Spinal cord (tissue), 10 donors: ENCODE results near the gene AIPL1. TPM values are rescaled to one million over a fixed set of nuclear protein-coding genes. Genes with fewer than 3 reads are reported as not detected.

Experiments
- DNase-seq, 6 donors: peaks; one replicate each; pipeline versions ENCODE4 v3.0.0 to v3.0.0-alpha.2; 2013 to 2015; ENCODE audit warnings: low spot score in 6 of 6, low read depth in 4 of 6
- H3K27ac ChIP-seq: one replicate; pipeline ENCODE4 v1.5.1; 2013; ENCODE audit warnings: low read depth, low read length, control low read depth
- H3K27me3 ChIP-seq: one replicate; pipeline ENCODE4 v1.6.1; 2013; ENCODE audit warnings: low read length; ENCODE audit not compliant: control insufficient read depth, insufficient read depth
- H3K36me3 ChIP-seq: one replicate; pipeline ENCODE4 v1.6.1; 2013; ENCODE audit warnings: low read length; ENCODE audit not compliant: control insufficient read depth, insufficient read depth
- H3K4me1 ChIP-seq: one replicate; pipeline ENCODE4 v1.6.1; 2013; ENCODE audit warnings: low read length; ENCODE audit not compliant: control insufficient read depth, insufficient read depth
- H3K4me3 ChIP-seq: one replicate; pipeline ENCODE4 v1.5.1; 2013; ENCODE audit warnings: low read depth, low read length, control low read depth
- H3K9me3 ChIP-seq: one replicate; pipeline ENCODE4 v1.6.1; 2013; ENCODE audit warnings: low read length; ENCODE audit not compliant: control insufficient read depth, insufficient read depth
- WGBS: methylation state at CpG from one replicate; pipeline ENCODE4 v1.1.5; 2013; ENCODE audit warnings: missing lambda C conversion rate; ENCODE audit not compliant: insufficient coverage; 5-methylcytosine and 5-hydroxymethylcytosine counted together
- polyA plus RNA-seq, 2 donors: library from polyadenylated mRNA; unstranded; fragments of 120-200 nt; gene quantifications; one replicate each; pipeline ENCODE4 v1.2.1, GENCODE V29; 2013; ENCODE audit not compliant: insufficient read length in 2 of 2
- total RNA-seq, 2 donors: library from RNA; depleted of rRNA in 1 of 2; stranded (reverse); fragments of 120-200 nt in 1 of 2; fragments of >200 nt in 1 of 2; gene quantifications; one replicate each; pipeline versions ENCODE4 v1.2.3 to v1.2.4, GENCODE V29; 2013 to 2014
- donor health status: healthy.

The AIPL1 gene
- total and polyA plus RNA-seq, 4 donors, result 0.14 to 0.22 (median 0.16) TPM; not detected in 1

DNA sequence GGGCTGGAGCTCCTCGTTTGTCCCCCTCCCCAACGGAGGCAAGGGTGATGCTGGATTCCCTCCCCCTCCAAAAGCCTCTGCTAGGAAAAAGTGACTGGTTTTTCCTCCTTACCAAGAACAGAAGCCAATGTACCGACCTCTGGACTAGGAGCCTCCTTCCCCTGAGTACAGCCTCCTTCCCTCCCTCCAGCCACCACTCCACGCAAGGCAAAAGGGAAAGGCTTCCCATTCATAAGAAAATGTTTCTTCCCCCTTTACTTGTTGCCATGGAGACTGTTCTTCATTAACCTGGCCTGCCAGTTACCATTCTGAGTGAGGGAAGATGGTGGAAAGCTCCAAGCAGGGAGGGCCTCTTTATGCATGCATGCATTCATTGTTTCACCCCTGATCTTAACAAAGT is 5.0 kb upstream of the AIPL1 start:
- H3K36me3 ChIP-seq, result peaks cover 1% of the 10 kb centered on the region
- no peaks in the 10 kb centered on the region for H3K27me3 ChIP-seq
- DNase-seq, result peak in 3 of 6 donors; percentile 28 to 85 (median 74)
- no peaks in the 10 kb centered on the region for H3K9me3 ChIP-seq
- peaks cover 26% of the 10 kb centered on the region for H3K4me1 ChIP-seq
- no peak overlapping the region for H3K4me3 ChIP-seq
- 21% methylated on average over 4 of the region's 4 CpGs for WGBS
- H3K27ac ChIP-seq, result no peak overlapping the region

GRCh38 chr17:6437956-6438355 is 3.0 kb upstream of the AIPL1 start:
- Histone ChIP-seq H3K4me3 (no peak overlapping the region), H3K27ac (no peak overlapping the region), H3K27me3 (no peaks in the 10 kb centered on the region), H3K36me3 (no peaks in the 10 kb centered on the region), H3K4me1 (peaks cover 14% of the 10 kb centered on the region), H3K9me3 (no peaks in the 10 kb centered on the region)
- no CpG with 5 or more reads among the region's 3 CpGs for WGBS
- no peak for DNase-seq

DNA sequence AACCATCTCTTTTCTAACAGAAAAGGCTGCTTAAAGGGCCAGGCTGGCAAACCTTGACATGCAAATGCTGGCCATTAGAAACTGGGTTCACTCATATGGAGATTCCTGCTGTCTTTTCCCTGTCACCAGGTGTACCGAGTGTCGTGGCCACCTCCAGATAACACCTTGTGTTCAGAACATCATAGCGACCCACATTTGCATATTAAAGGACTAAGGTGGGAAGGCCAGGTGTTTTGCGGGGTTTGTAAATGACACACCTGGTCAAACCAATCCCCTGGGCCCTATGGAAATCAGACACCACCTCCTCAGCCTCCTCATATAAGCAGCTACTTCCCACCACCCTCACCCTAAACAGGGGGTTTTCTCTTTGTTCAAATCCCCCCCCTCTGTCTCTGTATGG is 2.5 kb upstream of the AIPL1 start:
- Histone ChIP-seq H3K4me1 (peaks cover 14% of the 10 kb centered on the region), H3K27ac (no peak overlapping the region), H3K9me3 (no peaks in the 10 kb centered on the region), H3K27me3 (no peaks in the 10 kb centered on the region), H3K36me3 (no peaks in the 10 kb centered on the region), H3K4me3 (no peak overlapping the region)
- DNase-seq, result no peak
- no CpG with 5 or more reads among the region's 4 CpGs for WGBS

DNA sequence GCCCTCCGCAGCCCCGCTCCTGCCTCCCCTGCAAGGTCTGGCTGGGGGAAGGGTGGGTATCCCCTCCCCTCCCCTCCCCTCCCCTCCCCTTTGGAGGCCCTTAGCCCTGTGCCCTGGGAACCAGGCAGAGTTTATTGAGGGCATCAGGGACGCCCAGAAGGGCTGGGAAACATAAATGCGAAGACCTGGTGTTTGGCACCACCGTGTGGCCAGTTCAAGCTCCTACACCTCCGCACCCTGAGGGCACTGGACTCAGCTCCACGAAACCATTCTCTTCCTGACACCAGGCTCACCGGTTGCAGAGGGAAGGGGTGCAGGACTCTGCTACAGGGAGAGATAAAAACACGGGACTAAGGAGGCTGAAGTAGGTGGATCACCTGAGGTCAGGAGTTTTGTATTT is 1.0 kb upstream of the AIPL1 start:
- Histone ChIP-seq H3K9me3 (no peaks in the 10 kb centered on the region), H3K4me3 (no peak overlapping the region), H3K36me3 (no peaks in the 10 kb centered on the region), H3K4me1 (peaks cover 14% of the 10 kb centered on the region), H3K27ac (no peak overlapping the region), H3K27me3 (no peaks in the 10 kb centered on the region)
- WGBS, result 6% methylated on average over 3 of the region's 9 CpGs
- DNase-seq, result peak in 3 of 6 donors; percentile 40 to 91 (median 82)

DNA sequence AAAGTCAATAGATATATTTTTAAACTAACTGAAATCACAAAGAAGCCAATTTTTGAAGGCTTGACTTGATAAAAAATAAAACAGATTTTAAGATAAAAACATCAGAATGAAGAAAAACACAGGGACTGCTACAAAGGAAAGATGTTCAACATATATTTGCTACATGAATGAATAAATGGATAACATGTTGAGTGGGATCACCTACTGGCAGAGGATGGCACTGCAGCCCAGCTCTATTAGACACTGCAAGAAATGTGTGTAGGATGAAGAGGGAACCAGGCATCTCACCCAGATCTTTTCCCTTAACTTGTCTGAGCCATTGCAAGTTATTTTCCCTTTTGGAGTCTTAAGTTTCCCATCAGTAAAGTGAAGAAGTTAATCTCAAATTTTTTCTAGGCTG is 4.2 kb downstream of the AIPL1 start:
- Histone ChIP-seq H3K27ac (no peak overlapping the region), H3K36me3 (no peaks in the 10 kb centered on the region), H3K4me3 (no peak overlapping the region), H3K4me1 (peaks cover 3% of the 10 kb centered on the region), H3K27me3 (no peaks in the 10 kb centered on the region), H3K9me3 (no peaks in the 10 kb centered on the region)
- no peak for DNase-seq

- Histone ChIP-seq H3K27ac (no peak overlapping the region), H3K4me3 (no peak overlapping the region), H3K9me3 (no peaks in the 10 kb centered on the region), H3K36me3 (no peaks in the 10 kb centered on the region), H3K27me3 (no peaks in the 10 kb centered on the region), H3K4me1 (no peaks in the 10 kb centered on the region)
- DNase-seq, result no peak
- 59% methylated on average over 6 of the region's 7 CpGs for WGBS
Measured at GRCh38 chr17:6429266-6429665, 5.7 kb downstream of the AIPL1 start.

GRCh38 chr17:6428207-6428965 is 6.5 kb downstream of the AIPL1 start:
- no peaks in the 10 kb centered on the region for H3K4me1 ChIP-seq
- no peaks in the 10 kb centered on the region for H3K9me3 ChIP-seq
- no peaks in the 10 kb centered on the region for H3K27me3 ChIP-seq
- no peak for DNase-seq
- no peaks in the 10 kb centered on the region for H3K36me3 ChIP-seq
- H3K4me3 ChIP-seq, result no peak overlapping the region
- no peak overlapping the region for H3K27ac ChIP-seq
- WGBS, result 89% methylated on average over 17 of the region's 17 CpGs

DNA sequence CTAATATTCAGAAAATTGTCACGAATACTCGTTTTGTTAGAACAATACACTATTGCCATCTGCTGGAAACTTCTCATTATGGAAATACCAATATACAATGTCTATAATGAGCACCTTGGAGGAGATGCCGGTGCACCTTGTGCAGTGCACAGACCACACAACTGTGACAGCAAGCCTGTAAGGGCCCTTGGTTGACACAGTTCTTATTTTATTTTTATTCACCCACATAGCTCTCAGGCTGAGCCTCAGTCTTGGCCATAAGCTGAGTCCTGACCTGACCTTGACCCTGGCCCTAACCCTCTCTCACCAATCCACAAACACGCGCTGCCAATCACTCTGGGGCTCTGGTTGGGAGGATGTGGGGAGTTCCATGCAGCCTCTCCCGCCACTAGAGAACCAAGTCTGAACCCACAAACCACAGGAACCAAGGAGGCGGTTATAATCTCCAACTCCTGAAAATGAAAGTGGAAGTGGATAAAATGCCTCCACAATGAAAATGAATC is 7.6 kb downstream of the AIPL1 start:
- Histone ChIP-seq H3K27me3 (no peaks in the 10 kb centered on the region), H3K4me3 (no peak overlapping the region), H3K9me3 (no peaks in the 10 kb centered on the region), H3K4me1 (no peaks in the 10 kb centered on the region), H3K27ac (no peak overlapping the region), H3K36me3 (no peaks in the 10 kb centered on the region)
- 73% methylated on average over 3 of the region's 7 CpGs for WGBS
- DNase-seq, result peak in 2 of 6 donors; percentile 18 to 86

GRCh38 chr17:6426356-6427101 is 8.4 kb downstream of the AIPL1 start:
- Histone ChIP-seq H3K4me3 (no peak overlapping the region), H3K4me1 (peaks cover 5% of the 10 kb centered on the region), H3K27ac (no peak overlapping the region), H3K9me3 (no peaks in the 10 kb centered on the region), H3K27me3 (no peaks in the 10 kb centered on the region), H3K36me3 (no peaks in the 10 kb centered on the region)
- DNase-seq, result no peak
- WGBS, result 88% methylated on average over 19 of the region's 25 CpGs

GRCh38 chr17:6425407-6425806 is 9.5 kb downstream of the AIPL1 start:
- no peaks in the 10 kb centered on the region for H3K36me3 ChIP-seq
- no peak for DNase-seq
- WGBS, result 96% methylated on average over 18 of the region's 18 CpGs

More at GRCh38 chr17:6425407-6425806, 9.5 kb downstream of the AIPL1 start:
- Histone ChIP-seq H3K9me3 (no peaks in the 10 kb centered on the region), H3K27me3 (no peaks in the 10 kb centered on the region), H3K4me1 (peaks cover 5% of the 10 kb centered on the region), H3K27ac (no peak overlapping the region), H3K4me3 (no peak overlapping the region)
